Measurements from ENCODE around the gene SMURF1.
"Not testable (repeated sequence)": the region's sequence is repeated elsewhere in the genome, so short reads cannot be mapped to it uniquely, and the experiment has no call there.

Gene SMURF1

DNA sequence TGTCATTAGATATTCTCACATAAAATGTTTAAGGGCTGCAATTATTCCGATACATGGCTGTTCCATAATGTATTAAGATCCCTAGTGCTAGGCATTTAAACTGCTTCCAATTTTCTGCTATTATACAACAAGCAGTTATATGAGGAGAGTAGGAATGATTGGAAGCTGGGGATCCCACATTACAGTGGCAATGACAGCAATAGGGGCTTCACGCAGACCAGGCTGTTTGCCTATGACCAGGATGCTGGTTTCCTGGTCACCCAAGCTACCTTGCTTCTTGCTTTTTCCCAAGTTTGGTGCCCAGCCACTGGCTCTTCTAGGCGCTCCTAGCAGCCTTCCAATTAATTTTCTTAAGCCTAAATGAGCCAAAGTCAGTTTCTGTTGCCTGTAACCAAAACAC lies 39.3 kb downstream of the SMURF1 start:
- H3K9me3 Mint-ChIP-seq: peaks cover 5% of the 10 kb centered on the region
- no peaks in the 10 kb centered on the region for H3K27me3 Mint-ChIP-seq
- H3K36me3 Mint-ChIP-seq (ENCODE audit: low read depth): peaks cover 16% of the 10 kb centered on the region
- intact Hi-C loops (cut with micrococcal nuclease): no loop called here
- peaks cover 29% of the 10 kb centered on the region for H3K4me1 Mint-ChIP-seq (ENCODE audit: low read depth)
- H3K4me3 Mint-ChIP-seq: no peak overlapping the region
- no peak overlapping the region for H3K27ac Mint-ChIP-seq

DNA sequence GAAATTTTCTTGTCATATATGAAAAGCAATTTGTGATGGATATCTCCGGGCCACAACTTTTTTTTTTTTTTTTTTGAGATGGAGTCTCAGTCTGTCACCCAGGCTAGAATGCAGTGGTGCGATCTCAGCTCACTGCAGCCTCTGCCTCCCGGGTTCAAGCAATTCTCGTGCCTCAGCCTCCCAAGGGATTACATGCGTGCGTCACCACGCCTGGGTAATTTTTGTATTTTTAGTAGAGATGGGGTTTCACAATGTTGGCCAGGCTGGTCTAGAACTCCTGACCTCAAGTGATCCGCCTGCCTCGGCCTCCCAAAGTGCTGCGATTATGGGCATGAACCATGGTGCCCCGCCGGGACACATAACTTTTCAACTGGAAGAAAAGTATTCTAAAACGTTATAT lies 40.1 kb downstream of the SMURF1 start:
- intact Hi-C loops (cut with micrococcal nuclease); H3K9me3 Mint-ChIP-seq; H3K4me3 Mint-ChIP-seq; H3K27ac Mint-ChIP-seq; H3K27me3 Mint-ChIP-seq: not testable (repeated sequence)
- Mint-ChIP-seq H3K4me1 (ENCODE audit: low read depth) (peaks cover 24% of the 10 kb centered on the region), H3K36me3 (ENCODE audit: low read depth) (peaks cover 20% of the 10 kb centered on the region)

DNA sequence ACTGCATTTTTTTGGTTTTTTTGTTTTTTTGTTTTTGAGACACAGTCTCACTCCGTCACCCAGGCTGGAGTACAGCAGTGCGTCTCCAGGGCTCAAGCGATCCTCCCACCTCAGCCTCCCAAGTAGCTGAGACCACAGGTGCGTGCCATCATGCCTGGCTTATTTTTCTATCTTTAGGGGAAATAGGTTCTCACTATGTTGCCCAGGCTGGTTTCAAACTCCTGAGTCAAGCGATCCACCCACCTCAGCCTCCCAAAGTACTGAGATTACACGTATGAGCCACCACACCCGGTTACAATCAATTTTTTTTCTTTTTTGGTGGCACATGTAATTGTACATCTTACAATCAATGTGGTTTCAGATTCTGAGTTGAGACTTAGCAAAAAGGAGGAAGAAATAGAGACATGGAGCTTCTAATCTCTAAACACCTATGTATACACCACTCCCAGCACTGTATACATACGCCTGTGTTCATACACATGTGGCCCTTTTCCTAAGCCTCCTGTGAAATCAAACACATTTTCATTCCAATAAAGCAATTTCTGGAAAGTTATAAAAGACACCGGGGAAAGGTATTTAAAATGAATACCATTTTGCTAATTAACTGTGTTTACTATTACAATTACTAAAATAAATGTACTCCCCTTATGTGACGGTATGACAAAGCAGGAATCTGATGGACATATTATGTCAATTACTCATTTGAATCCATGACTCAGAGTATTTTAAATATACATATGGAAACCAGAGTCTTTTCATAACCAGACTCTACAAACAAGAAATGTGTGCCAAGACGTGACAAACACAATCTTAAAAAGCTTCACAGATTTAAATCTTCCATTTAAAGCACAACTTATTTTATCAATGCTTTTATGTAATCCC lies 40.9 kb downstream of the SMURF1 start:
- H3K4me3 Mint-ChIP-seq: no peak overlapping the region
- H3K27ac Mint-ChIP-seq: no peak overlapping the region
- H3K4me1 Mint-ChIP-seq (ENCODE audit: low read depth): peaks cover 26% of the 10 kb centered on the region
- peaks cover 10% of the 10 kb centered on the region for H3K9me3 Mint-ChIP-seq
- intact Hi-C loops (cut with micrococcal nuclease): no loop called here
- no peaks in the 10 kb centered on the region for H3K27me3 Mint-ChIP-seq
- H3K36me3 Mint-ChIP-seq (ENCODE audit: low read depth): peaks cover 20% of the 10 kb centered on the region

DNA sequence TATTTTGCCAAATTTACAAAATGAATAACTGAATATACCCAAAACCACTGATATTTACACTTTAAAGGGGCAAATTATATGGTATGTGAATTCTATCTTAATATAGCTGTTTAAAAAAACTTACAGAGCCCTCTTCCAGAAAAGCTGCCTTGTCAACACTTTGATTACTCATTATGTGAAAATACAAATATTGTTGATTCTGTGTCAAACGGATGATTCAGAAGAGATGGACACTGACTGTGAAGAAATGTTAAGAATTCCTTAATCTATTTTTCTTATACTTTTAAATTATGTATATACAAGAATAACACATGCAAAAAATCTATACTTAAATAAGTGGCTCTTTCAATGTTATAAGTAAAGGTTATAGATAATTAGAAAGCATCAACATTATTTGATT lies 41.5 kb downstream of the SMURF1 start:
- peaks cover 26% of the 10 kb centered on the region for H3K4me1 Mint-ChIP-seq (ENCODE audit: low read depth)
- intact Hi-C loops (cut with micrococcal nuclease): no loop called here
- no peaks in the 10 kb centered on the region for H3K27me3 Mint-ChIP-seq
- H3K27ac Mint-ChIP-seq: no peak overlapping the region
- peaks cover 13% of the 10 kb centered on the region for H3K9me3 Mint-ChIP-seq
- H3K4me3 Mint-ChIP-seq: no peak overlapping the region
- peaks cover 20% of the 10 kb centered on the region for H3K36me3 Mint-ChIP-seq (ENCODE audit: low read depth)

DNA sequence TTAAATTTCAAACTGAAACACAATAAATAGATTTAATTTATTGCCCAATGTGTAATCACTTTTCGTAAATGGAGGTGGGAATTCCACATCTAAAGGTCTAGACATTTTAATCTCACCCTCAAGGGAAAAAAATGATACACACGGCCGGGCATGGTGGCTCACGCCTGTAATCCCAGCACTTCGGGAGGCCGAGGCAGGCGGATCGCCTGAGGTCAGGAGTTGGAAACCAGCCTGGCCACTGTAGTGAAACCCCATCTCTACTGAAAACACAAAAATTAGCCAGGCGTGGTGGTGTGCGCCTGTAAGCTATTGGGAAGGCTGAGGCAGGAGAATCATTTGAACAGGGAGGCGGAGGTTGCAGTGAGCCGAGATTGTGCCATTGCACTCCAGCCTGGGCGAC lies 42.4 kb downstream of the SMURF1 start:
- Mint-ChIP-seq H3K9me3 (peaks cover 13% of the 10 kb centered on the region), H3K36me3 (ENCODE audit: low read depth) (peaks cover 20% of the 10 kb centered on the region), H3K4me1 (ENCODE audit: low read depth) (peaks cover 28% of the 10 kb centered on the region)
- H3K27me3 Mint-ChIP-seq; H3K27ac Mint-ChIP-seq; H3K4me3 Mint-ChIP-seq; intact Hi-C loops (cut with micrococcal nuclease): not testable (repeated sequence)

DNA sequence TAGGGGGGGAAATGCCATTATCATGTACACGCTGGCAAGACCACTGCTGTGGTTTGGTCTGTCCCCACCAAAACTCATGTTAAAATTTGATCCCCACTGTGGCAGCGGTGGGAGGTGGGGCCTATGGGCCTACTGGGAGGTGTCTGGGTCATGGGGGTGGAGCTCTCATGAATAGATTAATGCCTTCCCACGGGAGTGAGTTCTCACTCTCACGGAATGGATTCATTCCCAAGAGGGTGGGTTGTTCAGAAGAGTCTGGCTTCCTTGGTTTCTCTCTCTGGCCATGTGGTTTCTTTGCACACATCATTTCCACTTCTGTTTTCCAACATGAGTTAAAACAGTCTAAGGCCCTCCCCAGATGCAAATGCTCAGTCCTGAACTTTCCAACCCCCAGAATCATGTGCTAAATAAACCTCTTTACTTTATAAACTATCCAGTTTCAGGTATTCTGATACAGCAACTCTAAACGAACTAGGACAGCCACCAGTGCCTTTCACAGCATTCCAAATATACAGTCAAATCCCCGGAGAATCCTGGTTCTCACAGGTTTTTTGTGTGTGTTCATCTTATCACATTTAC lies 44.3 kb downstream of the SMURF1 start:
- Mint-ChIP-seq H3K27me3 (no peaks in the 10 kb centered on the region), H3K27ac (no peak overlapping the region), H3K4me3 (no peak overlapping the region), H3K9me3 (peaks cover 13% of the 10 kb centered on the region), H3K36me3 (ENCODE audit: low read depth) (peaks cover 20% of the 10 kb centered on the region), H3K4me1 (ENCODE audit: low read depth) (peaks cover 26% of the 10 kb centered on the region)
- intact Hi-C loops (cut with micrococcal nuclease): no loop called here

DNA sequence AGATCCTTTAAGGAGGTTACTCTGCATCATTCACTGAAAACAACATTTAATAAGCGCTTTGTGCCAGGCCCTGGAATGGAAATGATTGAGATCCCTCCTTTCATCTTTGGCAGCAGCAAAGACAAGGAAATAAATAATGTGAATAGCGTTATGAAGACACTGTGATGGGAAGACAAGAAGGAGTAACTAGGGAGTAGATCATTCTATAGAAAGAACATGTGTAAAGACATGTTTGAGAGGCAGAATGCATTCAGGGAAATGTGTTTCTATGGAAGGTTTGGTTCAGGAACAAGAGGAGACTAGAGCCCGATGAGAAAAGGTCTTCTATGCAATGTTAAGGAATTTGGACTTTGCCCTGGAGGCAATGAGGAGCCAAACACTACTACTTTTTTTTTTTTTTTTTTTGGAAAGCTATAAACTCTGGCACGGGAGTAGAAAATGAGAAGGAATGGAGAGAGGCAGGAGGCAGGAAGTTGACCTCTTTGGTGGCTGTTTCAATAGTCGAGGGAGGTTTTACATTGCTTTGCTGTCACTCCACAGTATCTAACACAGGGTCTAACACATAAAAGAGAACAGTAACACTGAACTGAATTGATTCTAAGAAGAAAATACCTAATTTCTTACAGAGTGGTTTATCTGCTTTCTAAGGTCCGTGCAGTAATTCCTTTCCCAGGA lies 44.9 kb downstream of the SMURF1 start:
- Mint-ChIP-seq H3K27ac (no peak overlapping the region), H3K36me3 (ENCODE audit: low read depth) (peaks cover 15% of the 10 kb centered on the region), H3K4me3 (no peak overlapping the region), H3K9me3 (peaks cover 13% of the 10 kb centered on the region), H3K4me1 (ENCODE audit: low read depth) (peaks cover 21% of the 10 kb centered on the region), H3K27me3 (no peaks in the 10 kb centered on the region)
- intact Hi-C loops (cut with micrococcal nuclease): no loop called here

DNA sequence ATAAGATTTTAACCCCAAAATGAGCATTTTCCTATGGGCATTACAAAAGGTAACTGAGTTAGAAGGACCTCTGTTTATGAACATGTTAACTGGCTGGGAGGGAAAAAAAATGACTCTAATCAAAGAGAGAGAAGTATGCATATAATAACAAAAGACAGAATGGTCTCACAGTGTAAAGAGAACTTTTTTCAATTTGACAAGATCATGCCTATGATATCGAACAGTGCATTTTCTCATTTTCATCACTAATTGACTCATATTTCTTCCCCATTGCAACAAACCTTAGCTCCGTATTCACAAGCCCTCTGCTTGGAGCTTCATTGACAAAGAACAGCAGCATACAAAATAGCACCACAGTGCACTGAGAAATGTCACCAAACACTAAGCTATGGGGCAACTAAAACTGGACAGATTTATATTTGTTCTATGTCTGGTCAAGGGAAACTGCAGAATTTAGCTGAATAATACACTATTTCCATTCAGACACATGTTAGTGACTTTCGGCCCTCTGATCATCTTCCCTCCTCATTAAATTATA lies 45.6 kb downstream of the SMURF1 start:
- Mint-ChIP-seq H3K4me3 (no peak overlapping the region), H3K27me3 (no peaks in the 10 kb centered on the region), H3K27ac (no peak overlapping the region), H3K9me3 (peaks cover 13% of the 10 kb centered on the region), H3K36me3 (ENCODE audit: low read depth) (peaks cover 15% of the 10 kb centered on the region), H3K4me1 (ENCODE audit: low read depth) (peaks cover 19% of the 10 kb centered on the region)
- intact Hi-C loops (cut with micrococcal nuclease): no loop called here

DNA sequence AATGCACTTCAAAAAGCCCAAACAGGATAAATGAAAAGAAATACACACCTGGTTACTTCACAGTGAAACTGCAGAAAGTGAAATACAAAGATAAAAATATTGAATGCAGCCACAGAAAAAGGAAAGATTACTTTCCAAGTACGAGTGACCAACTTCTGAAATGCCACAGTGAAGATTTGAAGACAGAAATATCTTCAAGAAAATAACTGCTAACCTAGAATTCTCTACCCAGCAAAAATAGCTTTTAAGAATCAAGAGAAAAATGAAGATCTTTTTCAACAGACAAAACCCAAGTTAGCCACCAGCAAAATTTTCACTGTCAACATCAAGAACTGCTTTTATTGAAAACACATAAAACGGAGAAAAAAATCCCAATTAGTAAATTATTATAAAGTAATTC lies 46.2 kb downstream of the SMURF1 start:
- Mint-ChIP-seq H3K9me3 (peaks cover 13% of the 10 kb centered on the region), H3K27me3 (no peaks in the 10 kb centered on the region), H3K27ac (no peak overlapping the region), H3K4me3 (no peak overlapping the region), H3K4me1 (ENCODE audit: low read depth) (peaks cover 14% of the 10 kb centered on the region), H3K36me3 (ENCODE audit: low read depth) (peaks cover 15% of the 10 kb centered on the region)
- intact Hi-C loops (cut with micrococcal nuclease): no loop called here

DNA sequence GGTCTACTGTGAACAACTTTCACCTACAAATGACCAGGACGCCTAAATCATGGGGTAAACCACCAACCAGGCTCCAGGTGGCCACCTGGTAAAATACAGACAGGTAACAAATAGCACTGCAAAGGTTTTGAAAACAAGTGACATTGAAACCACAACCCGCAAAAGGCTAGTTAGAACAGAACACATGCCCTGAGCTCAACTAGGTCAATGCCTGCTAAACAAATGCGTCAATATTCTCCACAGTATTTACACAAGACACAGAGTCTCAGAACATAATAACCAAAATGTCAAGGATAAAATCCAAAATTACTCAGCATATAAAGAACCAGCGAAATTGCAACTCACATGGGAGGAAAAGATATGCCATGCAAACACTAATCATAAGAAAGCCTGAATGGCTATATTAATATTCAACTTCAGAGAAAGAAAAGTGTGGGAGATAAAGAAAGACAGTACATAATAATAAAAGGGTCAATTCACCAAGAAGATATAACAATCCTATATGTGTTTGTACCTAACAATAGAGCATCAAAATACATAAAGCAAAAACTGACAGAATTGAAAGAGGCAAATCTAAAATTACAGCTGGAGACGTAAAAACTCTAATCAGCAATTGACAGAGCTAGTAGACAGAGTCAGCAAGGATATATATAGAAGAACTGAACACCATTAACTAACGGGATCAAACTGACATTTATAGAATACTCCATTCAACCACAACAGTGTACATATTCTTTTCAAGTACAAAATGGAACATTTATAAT lies 47.6 kb downstream of the SMURF1 start:
- H3K36me3 Mint-ChIP-seq (ENCODE audit: low read depth): peaks cover 20% of the 10 kb centered on the region
- H3K4me1 Mint-ChIP-seq (ENCODE audit: low read depth): peaks cover 18% of the 10 kb centered on the region
- no peak overlapping the region for H3K27ac Mint-ChIP-seq
- H3K9me3 Mint-ChIP-seq: peaks cover 13% of the 10 kb centered on the region
- intact Hi-C loops (cut with micrococcal nuclease): no loop called here
- no peak overlapping the region for H3K4me3 Mint-ChIP-seq
- H3K27me3 Mint-ChIP-seq: no peaks in the 10 kb centered on the region

DNA sequence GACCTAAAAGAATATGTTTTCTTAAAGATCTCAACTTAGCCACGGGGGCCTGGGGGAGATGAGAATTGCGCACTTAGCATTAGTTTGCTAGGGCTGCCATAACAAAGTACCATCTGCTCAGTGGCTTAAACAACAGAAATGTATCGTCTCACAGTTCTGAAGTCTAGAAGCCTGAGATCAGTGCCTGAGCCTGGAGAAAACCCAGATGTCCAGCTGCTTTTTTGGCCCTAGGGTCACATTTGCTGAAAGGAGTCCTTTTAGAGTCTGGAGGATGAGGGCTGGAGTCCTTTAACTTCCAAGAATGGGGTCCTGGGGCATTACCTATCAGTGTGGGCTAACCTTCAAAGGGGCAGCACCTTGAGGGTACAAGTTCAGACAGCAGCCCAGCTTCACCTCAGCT lies 48.2 kb downstream of the SMURF1 start:
- Mint-ChIP-seq H3K36me3 (ENCODE audit: low read depth) (peaks cover 19% of the 10 kb centered on the region), H3K9me3 (peaks cover 13% of the 10 kb centered on the region), H3K4me1 (ENCODE audit: low read depth) (peaks cover 21% of the 10 kb centered on the region), H3K27me3 (no peaks in the 10 kb centered on the region), H3K27ac (no peak overlapping the region), H3K4me3 (no peak overlapping the region)
- intact Hi-C loops (cut with micrococcal nuclease): no loop called here

DNA sequence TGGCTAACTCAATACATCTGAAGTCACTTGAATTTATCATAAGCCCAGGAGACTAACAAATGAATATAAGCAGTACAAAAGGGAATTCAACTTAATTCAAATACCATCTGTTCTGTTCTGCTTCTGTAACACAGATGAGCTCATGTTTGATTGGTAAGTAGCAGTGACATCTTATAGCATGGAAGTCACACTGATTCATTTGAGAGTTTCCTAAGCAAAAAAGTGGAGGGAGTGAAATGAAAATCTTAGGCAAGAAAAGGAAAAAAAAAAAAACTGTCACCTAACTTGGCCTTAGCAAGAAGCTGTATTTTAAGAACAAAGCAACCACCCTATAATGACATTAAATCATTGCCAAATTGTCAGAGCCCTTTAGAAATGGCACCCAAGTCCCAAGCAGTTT lies 49.5 kb downstream of the SMURF1 start:
- H3K27ac Mint-ChIP-seq: no peak overlapping the region
- no peaks in the 10 kb centered on the region for H3K27me3 Mint-ChIP-seq
- intact Hi-C loops (cut with micrococcal nuclease): no loop called here

DNA sequence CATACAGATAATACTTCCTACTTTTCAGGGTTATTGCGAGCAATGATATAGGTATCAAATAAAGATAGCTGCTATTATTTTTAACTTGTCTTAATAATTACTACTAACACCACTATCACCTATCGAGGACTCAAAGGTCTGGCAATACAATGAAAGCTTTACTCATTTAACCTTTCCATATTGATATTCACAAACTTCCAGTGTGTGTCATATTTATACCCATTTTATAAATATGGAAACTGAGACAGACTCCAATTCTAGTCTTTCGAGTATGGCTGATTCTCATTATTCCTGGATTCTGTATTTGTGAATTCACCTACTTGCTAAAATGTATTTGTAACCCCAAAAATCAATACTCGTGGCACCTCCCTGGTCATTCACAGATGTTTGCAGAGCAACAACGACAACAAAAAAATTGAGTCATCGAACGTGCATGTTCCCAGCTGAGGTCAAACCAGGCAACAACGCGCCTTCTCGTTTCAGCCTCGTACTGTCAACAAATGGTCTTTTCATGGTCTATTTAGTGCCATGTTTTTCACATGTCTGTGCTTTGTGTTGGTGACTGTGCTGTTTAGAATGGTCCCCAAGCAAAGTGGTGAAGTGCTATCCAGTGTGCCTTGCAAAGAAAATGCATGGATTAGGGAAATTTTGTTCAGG lies 51.7 kb downstream of the SMURF1 start:
- Mint-ChIP-seq H3K4me3 (no peak overlapping the region), H3K4me1 (ENCODE audit: low read depth) (peaks cover 21% of the 10 kb centered on the region)

More for the DNA sequence above, 49.5 kb downstream of the SMURF1 start:
- Mint-ChIP-seq H3K4me3 (no peak overlapping the region), H3K4me1 (ENCODE audit: low read depth) (peaks cover 26% of the 10 kb centered on the region), H3K36me3 (ENCODE audit: low read depth) (peaks cover 6% of the 10 kb centered on the region), H3K9me3 (peaks cover 6% of the 10 kb centered on the region)

More for the DNA sequence above, 51.7 kb downstream of the SMURF1 start:
- intact Hi-C loops (cut with micrococcal nuclease): no loop called here
- Mint-ChIP-seq H3K36me3 (ENCODE audit: low read depth) (peaks cover 15% of the 10 kb centered on the region), H3K27me3 (no peaks in the 10 kb centered on the region), H3K27ac (no peak overlapping the region), H3K9me3 (no peaks in the 10 kb centered on the region)

Measured in dendritic cell treated with granulocyte-macrophage colony-stimulating factor and Interleukin-4, amounts not matched to agents 40 ng/mL and 50 ng/mL, for 4 days (primary cell).